G401.6 (cell line): Measurements from ENCODE around the gene NPTX1.

Source experiments
- FAIRE-seq: peaks from 2 replicates; lab custom pipeline; 2012; peaks lifted over from hg19 to GRCh38; lab: Jason Lieb, UNC

NPTX1 gene

DNA sequence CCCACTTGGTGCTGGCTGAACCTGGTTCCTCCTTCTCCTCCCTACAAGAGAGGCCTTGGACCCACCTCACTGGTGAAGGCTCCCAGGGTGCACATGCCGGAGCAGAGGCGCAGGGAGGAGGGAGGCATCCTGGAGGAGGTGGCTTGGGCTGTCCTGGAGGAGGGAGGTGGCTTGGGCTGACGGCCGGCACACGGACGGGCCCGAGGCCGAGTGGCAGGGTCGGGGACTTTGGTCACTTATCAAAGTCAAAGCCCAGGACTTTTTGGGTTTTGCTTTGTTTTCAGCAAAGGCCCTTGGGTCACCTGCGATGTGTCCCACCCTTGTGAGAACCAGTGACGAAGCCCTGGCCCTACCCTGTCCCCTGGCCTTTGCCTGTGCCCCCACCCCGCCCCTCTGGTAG, 32.9 kb downstream of the NPTX1 start:
- no peak for FAIRE-seq

GRCh38 chr17:80442764-80443163, 33.6 kb downstream of the NPTX1 start:
- no peak for FAIRE-seq

- FAIRE-seq, result no peak
These were observed 34.1 kb downstream of the NPTX1 start for GRCh38 chr17:80442323-80442659.

- FAIRE-seq, result no peak
These were observed 34.6 kb downstream of the NPTX1 start for GRCh38 chr17:80441598-80442322.

DNA sequence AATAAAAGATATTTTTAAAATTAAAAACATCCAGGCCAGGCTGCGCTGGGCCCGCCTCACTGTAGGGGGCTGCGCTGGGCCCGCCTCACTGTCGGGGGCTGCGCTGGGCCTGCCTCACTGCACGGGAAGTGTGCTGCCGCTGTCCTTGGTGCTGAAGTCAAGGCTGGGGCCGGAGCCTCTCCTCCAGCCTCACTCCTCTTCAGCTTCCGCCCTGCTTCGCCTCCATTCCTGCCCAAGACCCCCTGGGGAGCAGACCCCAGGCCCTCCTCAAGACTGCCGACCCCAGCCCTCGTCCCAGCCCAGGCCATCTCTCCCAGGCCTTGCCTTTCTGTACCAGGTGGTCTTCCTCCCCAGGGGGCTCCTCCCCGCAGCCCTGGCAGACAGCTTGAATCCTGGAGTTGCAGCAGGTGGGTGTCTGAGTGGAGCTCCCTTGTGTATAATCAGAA, 35.3 kb downstream of the NPTX1 start:
- no peak for FAIRE-seq

DNA sequence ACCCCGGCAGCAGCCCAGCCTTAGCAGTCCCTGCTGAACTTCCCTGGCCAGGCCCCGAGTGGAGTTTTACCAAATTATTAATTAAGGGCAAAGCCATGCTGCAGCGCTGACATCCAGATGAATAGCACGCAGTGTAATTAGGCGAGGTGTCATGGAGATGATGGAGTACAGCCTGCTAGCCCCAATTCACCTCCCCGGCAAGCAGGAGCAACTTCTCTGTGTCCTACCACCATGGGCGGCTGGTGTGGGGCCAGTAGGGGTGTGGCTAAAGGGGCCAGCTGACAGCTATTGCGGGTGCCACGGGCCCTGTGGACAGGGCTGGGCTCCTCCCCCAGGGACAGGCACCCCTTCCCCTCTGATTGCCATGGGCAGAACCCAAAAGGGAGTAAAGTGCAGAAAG, 36.9 kb downstream of the NPTX1 start:
- no peak for FAIRE-seq

GRCh38 chr17:80438806-80439205, 37.6 kb downstream of the NPTX1 start:
- FAIRE-seq, result no peak

DNA sequence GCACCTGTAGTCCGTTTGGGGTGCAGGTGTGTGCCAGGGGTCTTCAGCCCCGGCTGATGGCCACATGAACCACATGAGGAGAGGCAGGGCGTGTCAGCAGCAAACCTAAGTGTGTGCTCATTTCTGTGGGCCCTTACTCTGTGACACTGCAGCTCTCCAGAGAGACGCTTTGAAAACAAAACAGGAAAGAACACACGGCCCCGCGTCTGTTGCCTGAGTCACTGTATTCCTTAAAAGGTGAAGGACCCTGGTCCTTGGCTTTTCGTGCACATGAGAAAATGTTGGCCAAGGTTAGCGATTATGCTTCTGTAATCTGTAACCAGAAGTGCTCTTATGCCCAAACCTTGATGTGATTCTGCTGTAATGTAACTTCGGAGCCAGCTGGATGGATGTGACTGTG, 38.9 kb downstream of the NPTX1 start:
- no peak for FAIRE-seq

DNA sequence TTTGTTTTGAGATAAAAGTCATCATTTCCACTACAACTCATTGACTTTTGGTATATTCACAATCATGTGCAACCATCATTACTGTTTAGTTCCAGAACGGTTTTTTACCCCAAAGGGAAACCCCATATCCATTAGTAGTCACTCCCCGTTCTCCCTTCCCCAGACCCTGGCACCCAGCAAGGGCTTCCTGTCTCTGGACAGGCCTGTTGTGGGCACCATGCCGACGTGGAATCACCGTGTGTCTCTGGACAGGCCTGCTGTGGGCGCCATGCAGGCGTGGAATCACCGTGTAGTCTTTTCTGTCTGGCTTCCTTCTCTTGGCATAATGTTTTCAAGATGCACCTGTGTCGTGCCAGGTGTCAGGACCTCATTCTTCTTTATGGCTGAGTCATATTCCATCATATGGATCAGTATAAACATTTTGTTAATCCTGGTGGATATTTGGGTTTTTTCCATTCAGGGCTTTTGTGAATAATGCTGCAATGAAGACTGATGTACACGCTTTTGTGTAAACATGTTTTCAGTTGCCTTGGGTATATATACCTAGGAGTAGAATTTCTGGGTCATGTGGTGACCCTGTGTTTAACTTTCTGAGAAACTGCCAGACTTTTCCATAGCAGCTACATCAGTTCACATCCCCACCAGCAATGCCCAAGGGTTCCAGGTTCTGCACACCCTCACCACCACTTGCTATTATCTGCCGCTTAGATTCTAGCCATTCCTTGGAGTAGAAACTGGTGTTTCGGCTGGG, 42.3 kb downstream of the NPTX1 start:
- no peak for FAIRE-seq

- no peak for FAIRE-seq
These were observed 43.4 kb downstream of the NPTX1 start for GRCh38 chr17:80432961-80433550.

DNA sequence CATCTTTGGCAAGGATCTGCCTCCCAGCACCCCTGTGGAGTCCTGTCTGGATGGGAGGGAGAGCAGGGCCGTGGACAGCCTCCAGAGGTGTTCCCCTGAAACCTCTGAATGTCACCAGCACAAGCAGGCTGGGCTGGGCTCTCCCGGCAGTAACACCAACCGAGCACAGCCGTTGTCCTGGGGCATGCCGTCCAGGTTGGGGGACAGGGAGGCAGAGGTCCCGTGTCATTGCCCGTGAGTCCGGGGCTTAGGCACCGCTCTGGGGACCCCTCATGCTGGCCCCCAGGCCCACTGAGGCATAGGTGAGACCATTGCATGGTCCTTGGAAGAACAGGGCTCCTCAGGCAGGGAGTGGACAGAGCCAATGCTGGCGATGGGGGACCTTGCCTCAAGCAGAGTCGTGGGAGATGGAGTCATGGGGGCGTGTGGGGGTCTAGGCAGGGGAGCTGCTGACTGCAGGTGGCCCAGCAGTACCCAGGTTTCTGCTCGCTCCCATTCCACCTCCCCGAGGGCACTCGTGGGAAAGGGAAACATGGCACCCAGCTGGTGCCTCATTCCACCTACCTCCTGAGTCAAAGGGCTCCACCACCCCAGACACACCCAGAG, 44.0 kb downstream of the NPTX1 start:
- FAIRE-seq, result no peak

- no peak for FAIRE-seq
These were observed 44.9 kb downstream of the NPTX1 start for GRCh38 chr17:80431246-80432195.

DNA sequence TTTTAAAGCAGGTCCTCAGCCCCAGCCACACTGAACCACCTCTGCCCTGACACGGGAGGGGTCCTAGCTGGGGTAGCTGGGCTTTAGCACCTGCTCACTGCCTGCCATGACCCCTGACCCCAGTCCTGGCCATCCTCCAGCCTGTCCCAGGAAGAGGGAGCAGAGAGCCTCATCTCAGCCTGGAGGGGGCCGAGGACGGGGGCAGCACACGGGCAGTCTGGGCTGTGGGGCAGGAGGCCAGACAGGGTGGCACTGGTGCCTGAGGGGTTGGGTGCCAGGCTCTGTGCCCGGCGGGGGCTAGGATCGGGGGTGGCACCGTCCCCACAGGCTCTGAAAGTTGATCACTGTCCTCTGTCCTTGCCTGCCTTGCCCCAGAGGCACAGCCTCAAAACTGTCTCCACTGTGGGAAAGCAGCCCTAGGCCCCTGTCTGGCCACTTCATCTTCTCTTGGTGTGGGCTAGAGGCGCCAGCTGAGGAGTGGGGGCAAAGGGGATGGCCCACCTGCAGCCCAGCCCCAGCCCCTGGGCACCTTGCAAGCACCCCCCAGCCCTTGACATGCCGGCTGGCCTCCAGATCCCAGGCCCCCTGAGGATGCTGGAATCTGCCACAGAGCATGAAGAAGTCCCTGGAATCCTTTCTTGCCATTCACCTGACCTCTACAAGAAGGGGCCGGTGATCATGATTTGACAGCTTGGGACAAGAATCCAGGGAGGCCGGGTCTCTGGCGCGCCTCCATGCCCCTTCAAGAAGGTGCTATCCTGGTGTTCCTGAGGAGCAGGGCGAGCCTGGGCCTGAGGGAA, 45.8 kb downstream of the NPTX1 start:
- FAIRE-seq, result no peak

DNA sequence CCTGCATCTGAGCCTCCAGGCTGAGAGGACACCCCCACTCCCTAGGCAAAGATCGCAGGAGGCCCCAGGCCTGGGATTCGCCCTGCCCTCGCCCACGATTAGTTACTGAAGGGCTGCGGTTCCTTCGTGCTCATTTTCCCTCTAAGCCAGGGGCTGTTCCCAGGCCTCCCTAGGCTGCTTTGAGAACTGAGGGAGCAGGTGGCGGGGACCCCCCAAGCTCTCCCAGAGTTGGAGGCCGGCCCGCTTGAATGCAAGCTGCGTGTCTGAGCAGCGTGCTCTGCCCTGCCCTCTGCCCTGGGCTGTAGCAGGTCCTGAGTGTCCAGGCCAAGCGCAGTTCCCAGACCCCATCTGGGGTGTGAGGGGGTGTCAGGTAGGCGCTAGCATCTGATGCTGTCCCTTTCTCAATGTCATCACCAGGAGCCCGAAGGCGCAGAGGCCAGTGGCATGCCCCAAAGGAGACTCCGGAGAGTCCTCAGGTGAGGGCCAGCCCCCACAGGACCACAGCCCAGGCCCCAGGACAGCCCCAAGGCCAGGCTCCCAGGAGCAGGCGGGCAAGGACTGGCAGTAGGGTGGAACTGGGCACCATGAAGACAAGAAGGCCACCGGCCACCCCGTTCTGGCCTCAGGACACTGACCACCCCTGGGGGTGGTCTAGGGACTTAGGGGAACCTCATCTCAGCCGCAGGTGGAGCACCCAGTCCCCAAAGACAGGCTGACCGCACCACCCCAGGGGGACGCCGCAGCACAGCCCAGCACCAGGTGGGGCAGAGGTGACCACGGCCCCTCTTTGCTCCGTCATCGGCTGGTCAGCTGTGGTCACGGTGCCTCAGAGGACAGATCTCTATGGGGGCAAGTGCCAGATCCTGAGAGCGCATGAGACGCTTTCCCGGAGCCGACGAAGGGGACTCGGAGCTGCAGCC, 46.8 kb downstream of the NPTX1 start:
- no peak for FAIRE-seq

DNA sequence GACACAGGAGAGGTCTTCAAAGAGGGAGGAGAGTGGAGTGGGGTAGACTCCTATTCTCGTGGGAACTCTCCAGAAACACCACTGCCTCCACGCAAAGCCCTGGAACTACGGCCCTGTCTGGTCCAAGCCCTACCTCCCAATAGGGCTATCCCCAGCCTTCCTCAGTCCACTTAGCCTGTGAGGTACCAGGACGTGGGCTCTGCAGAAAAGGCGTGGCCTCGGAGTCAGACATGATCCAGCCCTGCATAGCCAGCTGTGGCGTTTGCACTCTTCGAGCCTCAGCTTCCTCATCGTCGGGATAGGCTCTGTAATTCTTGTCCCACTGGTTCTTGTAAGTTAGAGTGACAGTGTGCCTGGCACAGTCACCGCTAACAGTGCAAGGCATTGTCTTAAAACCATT, 47.6 kb downstream of the NPTX1 start:
- FAIRE-seq, result no peak

GRCh38 chr17:80428363-80428762, 48.0 kb downstream of the NPTX1 start:
- no peak for FAIRE-seq

GRCh38 chr17:80427366-80428282, 48.8 kb downstream of the NPTX1 start:
- no peak for FAIRE-seq

DNA sequence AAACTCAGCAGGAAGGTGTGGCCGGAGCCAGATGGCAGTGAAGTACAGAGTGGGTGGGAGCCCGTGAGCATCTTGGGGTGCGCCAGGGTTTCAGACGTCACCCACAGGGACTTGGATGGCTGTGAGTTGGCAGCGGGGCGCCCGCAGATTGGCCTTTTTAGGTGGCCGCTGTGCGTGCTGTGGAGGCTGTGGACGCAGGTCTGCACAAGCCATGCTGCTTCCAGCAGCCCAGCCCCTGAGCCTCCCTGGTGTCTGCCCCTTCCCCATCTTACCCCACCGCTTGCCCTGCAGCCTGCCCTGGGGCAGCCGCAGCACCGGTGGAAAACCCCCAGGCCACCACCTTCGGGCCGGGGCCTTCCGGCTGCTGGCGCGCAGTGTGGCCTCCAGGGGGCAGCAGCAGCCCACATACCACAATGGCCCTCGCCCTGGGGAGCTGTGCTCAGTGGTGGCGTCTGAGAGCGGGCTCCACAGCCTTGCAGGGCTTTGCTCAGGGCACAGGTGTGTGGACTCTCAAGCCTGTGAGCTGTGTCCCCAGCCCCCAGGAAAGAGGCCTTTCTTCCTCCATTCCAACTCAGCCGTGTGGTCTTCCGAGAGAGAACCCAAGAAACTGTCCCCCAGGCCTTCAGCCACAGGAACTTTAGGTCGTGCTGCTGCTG, 49.6 kb downstream of the NPTX1 start:
- FAIRE-seq, result peak; percentile 8
